ENCODE data around the gene LRRC47.

LRRC47 gene

DNA sequence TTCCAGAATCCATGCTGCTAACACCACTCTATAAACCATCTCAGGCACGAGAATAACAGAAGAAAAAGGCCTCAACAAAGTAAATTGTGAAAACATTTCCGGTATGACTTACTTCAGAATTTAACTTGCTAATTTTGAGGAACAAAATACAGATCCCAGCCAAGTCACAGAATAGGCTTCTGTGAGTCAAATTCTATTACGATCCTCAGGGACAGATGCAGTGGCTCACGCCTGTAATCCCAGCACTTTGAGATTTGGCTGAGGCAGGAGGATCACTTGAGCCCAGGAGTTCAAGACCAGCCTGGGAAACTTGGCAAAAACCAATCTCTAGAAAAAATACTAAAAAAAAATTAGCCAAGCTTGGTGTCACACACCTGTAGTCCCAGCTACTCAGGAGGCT is 52.9 kb downstream of the LRRC47 start:
- no peak for DNase-seq (ENCODE audit: low spot score in 2 of 2)
- H3K4me1 Mint-ChIP-seq, result peaks cover 36% of the 10 kb centered on the region
- no peak overlapping the region for H3K4me3 Mint-ChIP-seq
- no peaks in the 10 kb centered on the region for H3K9me3 Mint-ChIP-seq
- H3K36me3 Mint-ChIP-seq, result no peaks in the 10 kb centered on the region
- no peak for ATAC-seq
- no peak overlapping the region for H3K27ac Mint-ChIP-seq

DNA sequence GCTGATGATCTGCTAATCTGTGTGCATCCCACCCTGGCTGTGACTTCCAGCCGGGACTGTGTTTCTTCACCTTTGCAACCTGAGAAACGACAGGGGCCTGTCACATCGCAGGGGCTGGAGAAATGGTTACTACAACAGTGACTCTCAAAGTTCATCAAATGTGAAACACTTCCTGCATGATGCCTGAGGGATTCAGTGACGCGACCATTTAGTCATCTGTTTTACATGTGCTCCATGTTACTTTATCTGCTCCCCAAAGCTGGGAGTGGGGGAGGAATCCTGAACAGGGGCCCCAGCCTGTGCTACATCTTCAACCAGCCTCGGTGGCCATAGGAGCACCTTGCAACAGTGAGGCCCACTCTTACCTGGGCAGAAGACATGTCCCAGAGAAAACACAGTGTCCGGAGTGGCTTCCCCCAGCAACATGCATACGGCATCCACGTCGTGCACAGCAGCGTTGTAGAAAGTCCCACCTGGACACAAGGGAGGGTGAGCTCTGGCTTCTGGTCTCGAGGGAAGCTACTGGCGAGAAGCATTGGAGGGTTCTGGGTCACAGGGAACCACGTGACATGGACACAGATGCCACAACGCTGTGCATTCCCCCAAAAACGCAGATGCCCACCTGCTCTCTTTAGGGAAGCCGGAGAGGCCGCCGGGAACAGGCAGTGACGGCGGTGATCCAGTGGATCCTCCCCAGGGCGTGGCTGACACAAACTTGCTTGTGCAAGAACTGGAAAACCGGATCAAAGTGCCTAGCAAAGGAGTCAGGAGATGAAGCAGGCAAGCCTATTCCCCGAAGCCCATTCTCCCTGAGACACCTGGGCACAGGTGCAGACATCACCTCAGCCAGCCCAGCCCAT is 53.6 kb downstream of the LRRC47 start:
- H3K36me3 Mint-ChIP-seq, result peaks cover 2% of the 10 kb centered on the region
- H3K4me1 Mint-ChIP-seq, result peaks cover 29% of the 10 kb centered on the region
- H3K4me3 Mint-ChIP-seq, result no peak overlapping the region
- DNase-seq (ENCODE audit: low spot score in 2 of 2) (no peak), ATAC-seq (no peak)
- no peaks in the 10 kb centered on the region for H3K9me3 Mint-ChIP-seq
- no peak overlapping the region for H3K27ac Mint-ChIP-seq

- Mint-ChIP-seq H3K9me3 (no peaks in the 10 kb centered on the region), H3K27ac (peak overlapping the region; percentile 2), H3K36me3 (peaks cover 11% of the 10 kb centered on the region), H3K4me3 (no peak overlapping the region), H3K4me1 (peaks cover 28% of the 10 kb centered on the region)
- DNase-seq (ENCODE audit: low spot score in 2 of 2) (no peak), ATAC-seq (no peak)
Measured at GRCh38 chr1:3741566-3742438, 54.5 kb downstream of the LRRC47 start.

DNA sequence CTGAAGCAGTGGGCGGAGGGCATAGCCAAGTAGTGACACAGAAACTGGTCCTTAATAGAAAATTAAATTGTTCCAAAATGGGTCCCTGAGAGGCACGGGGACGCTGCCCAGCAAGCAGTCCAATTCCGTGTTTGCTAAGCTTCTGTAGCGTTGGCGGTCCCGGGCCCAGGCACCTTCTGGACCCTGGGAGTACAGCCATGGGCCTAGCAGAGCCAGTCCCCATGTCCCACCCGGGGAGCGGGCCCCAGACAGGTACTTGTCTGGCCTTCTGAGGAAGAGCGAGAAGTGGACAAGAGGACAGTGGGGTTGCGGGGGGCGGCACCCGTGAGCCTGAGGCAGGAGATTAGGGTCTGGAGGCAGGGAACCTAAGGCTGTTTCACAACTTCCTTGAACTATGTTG is 55.5 kb downstream of the LRRC47 start:
- Mint-ChIP-seq H3K36me3 (peaks cover 21% of the 10 kb centered on the region), H3K9me3 (no peaks in the 10 kb centered on the region), H3K4me3 (no peak overlapping the region), H3K4me1 (peaks cover 19% of the 10 kb centered on the region), H3K27ac (no peak overlapping the region)
- DNase-seq (ENCODE audit: low spot score in 2 of 2) (no peak), ATAC-seq (no peak)

DNA sequence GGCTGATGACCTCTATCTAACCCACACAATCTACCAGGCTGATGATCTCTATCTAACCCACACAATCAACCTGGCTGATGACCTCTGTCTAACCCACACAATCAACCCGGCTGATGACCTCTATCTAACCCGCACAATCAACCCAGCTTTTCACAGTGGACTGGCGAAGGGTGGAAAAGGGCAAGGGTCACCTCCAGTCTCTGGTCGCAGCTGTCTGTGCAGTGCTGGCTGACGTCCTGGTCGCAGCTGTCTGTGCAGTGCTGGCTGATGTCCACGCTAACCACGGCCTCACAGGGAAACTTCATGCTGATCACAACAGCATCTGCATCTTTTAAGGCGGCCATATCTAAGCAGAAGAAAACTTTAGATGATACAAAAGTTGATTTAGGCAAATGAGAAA is 56.3 kb downstream of the LRRC47 start:
- H3K4me1 Mint-ChIP-seq, result peaks cover 12% of the 10 kb centered on the region
- no peaks in the 10 kb centered on the region for H3K9me3 Mint-ChIP-seq
- H3K27ac Mint-ChIP-seq, result no peak overlapping the region
- H3K36me3 Mint-ChIP-seq, result peaks cover 22% of the 10 kb centered on the region
- ATAC-seq (no peak), DNase-seq (ENCODE audit: low spot score in 2 of 2) (no peak)
- H3K4me3 Mint-ChIP-seq, result no peak overlapping the region

GRCh38 chr1:3738943-3739342 is 57.4 kb downstream of the LRRC47 start:
- Mint-ChIP-seq H3K9me3 (no peaks in the 10 kb centered on the region), H3K4me1 (peaks cover 5% of the 10 kb centered on the region), H3K36me3 (peaks cover 22% of the 10 kb centered on the region), H3K4me3 (no peak overlapping the region), H3K27ac (no peak overlapping the region)
- DNase-seq (ENCODE audit: low spot score in 2 of 2), result no peak
- no peak for ATAC-seq

- H3K36me3 Mint-ChIP-seq, result peaks cover 22% of the 10 kb centered on the region
- DNase-seq (ENCODE audit: low spot score in 2 of 2) (no peak), ATAC-seq (no peak)
- no peak overlapping the region for H3K4me3 Mint-ChIP-seq
- no peaks in the 10 kb centered on the region for H3K9me3 Mint-ChIP-seq
- peaks cover 4% of the 10 kb centered on the region for H3K4me1 Mint-ChIP-seq
- H3K27ac Mint-ChIP-seq, result no peak overlapping the region
Measured at GRCh38 chr1:3736708-3737107, 59.6 kb downstream of the LRRC47 start.

DNA sequence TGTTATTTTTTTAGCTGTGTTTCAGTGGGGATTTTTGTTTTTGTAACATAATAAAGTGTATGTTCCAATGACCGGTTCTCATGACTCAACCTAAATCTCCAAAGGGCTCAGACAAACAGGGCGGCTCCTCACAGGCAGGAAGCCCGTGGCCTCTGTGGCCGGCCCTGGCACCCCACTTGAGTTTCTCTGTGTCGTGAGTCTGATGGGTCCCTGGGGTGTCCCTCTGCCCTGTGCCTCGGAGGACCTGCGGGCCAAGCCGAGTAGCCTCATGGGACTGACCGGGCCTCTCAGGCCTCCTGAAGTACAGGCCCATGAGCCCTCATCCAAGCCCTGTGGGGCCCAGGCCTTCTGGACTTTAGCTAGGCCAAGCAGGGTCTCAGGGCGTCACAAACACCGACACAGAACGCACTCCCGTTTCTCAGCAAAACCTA is 60.2 kb downstream of the LRRC47 start:
- Mint-ChIP-seq H3K27ac (no peak overlapping the region), H3K4me1 (no peaks in the 10 kb centered on the region), H3K4me3 (no peak overlapping the region), H3K36me3 (peaks cover 22% of the 10 kb centered on the region), H3K9me3 (no peaks in the 10 kb centered on the region)
- ATAC-seq (no peak), DNase-seq (ENCODE audit: low spot score in 2 of 2) (no peak)

GRCh38 chr1:3735688-3736087 is 60.6 kb downstream of the LRRC47 start:
- H3K27ac Mint-ChIP-seq, result no peak overlapping the region
- no peaks in the 10 kb centered on the region for H3K9me3 Mint-ChIP-seq
- ATAC-seq (no peak), DNase-seq (ENCODE audit: low spot score in 2 of 2) (no peak)
- no peaks in the 10 kb centered on the region for H3K4me1 Mint-ChIP-seq
- no peak overlapping the region for H3K4me3 Mint-ChIP-seq
- H3K36me3 Mint-ChIP-seq, result peaks cover 22% of the 10 kb centered on the region

DNA sequence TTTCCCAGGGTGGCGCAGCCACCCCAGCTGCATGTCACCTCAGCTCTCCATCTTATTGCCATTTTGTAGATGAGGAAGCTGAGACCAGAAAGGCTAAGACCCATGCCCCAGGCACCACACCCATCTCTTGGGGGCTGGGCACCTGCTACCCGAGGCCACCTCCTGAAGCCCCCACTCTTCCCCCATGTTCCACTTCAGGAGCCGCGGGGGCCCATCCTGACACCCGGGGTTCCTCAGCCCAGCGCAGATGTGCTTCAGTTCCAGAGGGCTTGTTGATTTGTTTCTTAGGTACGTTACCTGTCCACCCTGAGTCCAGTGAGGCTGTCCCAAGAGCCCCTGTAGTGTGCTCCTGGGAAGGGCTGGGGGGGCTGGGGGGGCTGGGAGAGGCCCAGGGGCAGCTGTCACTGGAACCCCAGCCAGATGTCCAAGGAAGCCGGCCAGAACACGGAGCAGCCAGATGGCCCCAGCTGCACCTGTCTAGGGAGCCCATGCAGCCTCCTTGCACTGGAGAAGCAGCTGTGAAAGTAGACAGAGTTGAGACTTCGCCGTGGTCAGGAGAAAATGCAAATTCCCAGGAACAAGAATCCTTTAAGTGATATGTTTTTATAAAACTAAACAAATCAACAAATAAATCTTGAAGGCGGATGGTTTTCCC is 61.1 kb downstream of the LRRC47 start:
- Mint-ChIP-seq H3K36me3 (peaks cover 22% of the 10 kb centered on the region), H3K4me1 (no peaks in the 10 kb centered on the region), H3K4me3 (no peak overlapping the region), H3K9me3 (no peaks in the 10 kb centered on the region), H3K27ac (no peak overlapping the region)
- DNase-seq (ENCODE audit: low spot score in 2 of 2) (no peak), ATAC-seq (no peak)

- no peak for DNase-seq (ENCODE audit: low spot score in 2 of 2)
- H3K27ac Mint-ChIP-seq, result no peak overlapping the region
- no peaks in the 10 kb centered on the region for H3K4me1 Mint-ChIP-seq
- no peak overlapping the region for H3K4me3 Mint-ChIP-seq
- peaks cover 22% of the 10 kb centered on the region for H3K36me3 Mint-ChIP-seq
- H3K9me3 Mint-ChIP-seq, result no peaks in the 10 kb centered on the region
- ATAC-seq, result no peak
Measured at GRCh38 chr1:3734602-3735001, 61.7 kb downstream of the LRRC47 start.

DNA sequence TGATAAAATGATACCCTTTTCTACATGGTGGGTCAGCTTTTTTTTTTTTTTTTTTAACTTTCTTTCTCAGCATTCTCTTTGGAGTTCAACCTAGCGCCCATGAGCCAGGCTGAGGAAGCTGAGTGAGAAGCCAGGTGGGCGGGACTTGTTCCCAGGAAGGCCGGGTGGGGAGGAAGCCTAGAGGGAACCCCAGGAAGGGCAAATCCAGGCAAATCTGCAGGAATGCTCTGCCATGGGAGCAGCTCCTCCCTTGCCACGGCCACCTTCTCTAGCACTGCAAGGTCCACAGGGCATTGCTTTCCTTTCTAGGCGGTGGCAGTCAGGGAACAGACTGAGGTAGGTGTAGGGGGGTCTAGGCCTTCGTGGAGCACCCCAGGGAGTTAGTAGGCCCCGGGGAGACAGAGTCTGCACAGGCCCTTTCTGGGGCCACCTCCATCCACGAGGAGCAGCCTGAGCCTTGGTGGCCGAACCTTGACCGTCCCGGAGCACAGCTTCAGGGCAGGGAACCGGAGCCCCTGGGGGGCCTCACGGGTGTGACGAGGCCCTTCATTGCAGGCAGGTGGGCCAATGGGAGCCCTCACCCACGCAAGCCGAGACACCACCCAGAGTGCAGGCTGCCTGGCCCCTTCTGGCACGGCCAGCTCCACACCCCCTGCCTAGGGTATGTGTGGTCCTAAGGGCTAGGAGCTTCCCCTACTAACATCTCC is 62.3 kb downstream of the LRRC47 start:
- Mint-ChIP-seq H3K27ac (no peak overlapping the region), H3K36me3 (peaks cover 22% of the 10 kb centered on the region)
- DNase-seq (ENCODE audit: low spot score in 2 of 2), result no peak

DNA sequence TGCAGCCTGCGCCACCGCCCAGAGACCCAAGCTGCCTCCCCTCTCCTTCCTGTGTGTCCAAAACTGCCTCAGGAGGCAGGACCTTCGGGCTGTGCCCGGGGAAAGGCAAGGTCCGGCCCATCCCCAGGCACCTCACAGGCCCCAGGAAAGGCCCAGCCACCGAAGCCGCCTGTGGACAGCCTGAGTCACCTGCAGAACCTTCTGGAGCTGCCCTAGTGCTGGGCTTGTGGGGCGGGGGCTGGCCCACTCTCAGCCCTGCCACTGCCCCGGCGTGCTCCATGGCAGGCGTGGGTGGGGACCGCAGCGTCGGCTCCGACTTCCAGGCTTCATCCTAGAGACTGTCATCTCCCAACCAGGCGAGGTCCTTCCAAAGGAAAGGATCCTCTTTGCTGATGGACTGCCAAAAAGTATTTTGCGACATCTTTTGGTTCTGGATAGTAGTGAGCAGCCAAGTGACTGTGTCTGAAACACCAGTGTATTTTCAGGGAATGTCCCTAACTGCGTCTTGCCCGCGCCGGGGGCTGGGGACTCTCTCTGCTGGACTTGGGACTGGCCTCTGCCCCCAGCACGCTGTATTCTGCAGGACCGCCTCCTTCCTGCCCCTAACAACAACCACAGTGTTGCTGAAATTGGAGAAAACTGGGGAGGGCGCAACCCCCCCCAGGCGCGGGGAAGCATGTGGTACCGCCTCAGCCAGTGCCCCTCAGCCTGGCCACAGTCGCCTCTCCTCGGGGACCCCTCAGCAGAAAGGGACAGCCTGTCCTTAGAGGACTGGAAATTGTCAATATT is 63.0 kb downstream of the LRRC47 start:
- H3K27ac Mint-ChIP-seq, result no peak overlapping the region
- ATAC-seq, result no peak
- no peak overlapping the region for H3K4me3 Mint-ChIP-seq
- H3K36me3 Mint-ChIP-seq, result peaks cover 22% of the 10 kb centered on the region
- H3K9me3 Mint-ChIP-seq, result no peaks in the 10 kb centered on the region
- no peak for DNase-seq (ENCODE audit: low spot score in 2 of 2)
- H3K4me1 Mint-ChIP-seq, result no peaks in the 10 kb centered on the region

More for the DNA sequence above, 62.3 kb downstream of the LRRC47 start:
- ATAC-seq, result no peak
- Mint-ChIP-seq H3K4me1 (no peaks in the 10 kb centered on the region), H3K4me3 (no peak overlapping the region), H3K9me3 (no peaks in the 10 kb centered on the region)

DNA sequence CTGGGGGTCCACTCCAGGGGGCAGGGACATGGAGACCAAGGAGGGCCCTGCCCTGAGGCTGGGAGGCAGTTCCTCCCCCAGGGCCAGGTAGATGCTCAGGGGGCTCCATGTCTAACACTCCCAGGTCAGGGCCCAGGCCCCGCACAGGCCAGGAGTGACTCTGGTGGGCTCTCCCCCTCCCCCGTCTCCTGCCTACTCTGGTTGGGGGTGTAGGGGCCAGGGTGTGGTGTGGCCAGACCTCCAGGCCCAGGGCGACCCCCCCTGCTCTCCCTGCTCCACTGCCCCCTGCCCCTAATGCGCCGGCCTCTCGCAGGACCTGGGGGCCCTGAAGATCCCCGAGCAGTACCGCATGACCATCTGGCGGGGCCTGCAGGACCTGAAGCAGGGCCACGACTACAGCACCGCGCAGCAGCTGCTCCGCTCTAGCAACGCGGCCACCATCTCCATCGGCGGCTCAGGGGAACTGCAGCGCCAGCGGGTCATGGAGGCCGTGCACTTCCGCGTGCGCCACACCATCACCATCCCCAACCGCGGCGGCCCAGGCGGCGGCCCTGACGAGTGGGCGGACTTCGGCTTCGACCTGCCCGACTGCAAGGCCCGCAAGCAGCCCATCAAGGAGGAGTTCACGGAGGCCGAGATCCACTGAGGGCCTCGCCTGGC is 63.7 kb downstream of the LRRC47 start:
- no peaks in the 10 kb centered on the region for H3K4me1 Mint-ChIP-seq
- ATAC-seq (no peak), DNase-seq (ENCODE audit: low spot score in 2 of 2) (no peak)
- no peak overlapping the region for H3K4me3 Mint-ChIP-seq
- H3K27ac Mint-ChIP-seq, result no peak overlapping the region
- H3K9me3 Mint-ChIP-seq, result no peaks in the 10 kb centered on the region
- H3K36me3 Mint-ChIP-seq, result peaks cover 19% of the 10 kb centered on the region

Measured in stimulated activated effector memory CD8-positive, alpha-beta T cell treated with anti-CD3 and anti-CD28 coated beads, Interleukin-12 subunit alpha, Interleukin-12 subunit beta, amount 100 ng/mL, for 72 hours (primary cell).